ENCODE measurements around the gene GPBP1.
"Not testable (repeated sequence)": the region's sequence is repeated elsewhere in the genome, so short reads cannot be mapped to it uniquely, and the experiment has no call there.

Gene GPBP1

GRCh38 chr5:57157131-57157530 lies 16.7 kb upstream of the GPBP1 start:
- no peak overlapping the region for H3K4me3 ChIP-seq (replicated peaks; ENCODE audit: low read depth, low read length)
- TF ChIP-seq CTCF (IDR thresholded peaks at IDR 0.05; ENCODE audit: low read length, missing control alignments), result no peak
- DNase-seq (ENCODE audit: low read depth), result no peak

- H3K4me3 ChIP-seq (replicated peaks; ENCODE audit: low read depth, low read length), result no peak overlapping the region
- DNase-seq (ENCODE audit: low read depth), result no peak
- TF ChIP-seq CTCF (IDR thresholded peaks at IDR 0.05; ENCODE audit: low read length, missing control alignments), result no peak
Observed at GRCh38 chr5:57157666-57158065, 16.2 kb upstream of the GPBP1 start.

GRCh38 chr5:57163553-57164006 lies 10.3 kb upstream of the GPBP1 start:
- DNase-seq (ENCODE audit: low read depth), result no peak
- TF ChIP-seq CTCF (IDR thresholded peaks at IDR 0.05; ENCODE audit: low read length, missing control alignments), result no peak

GRCh38 chr5:57164124-57164523 lies 9.7 kb upstream of the GPBP1 start:
- H3K4me3 ChIP-seq (replicated peaks; ENCODE audit: low read depth, low read length), result no peak overlapping the region
- no peak for TF ChIP-seq CTCF (IDR thresholded peaks at IDR 0.05; ENCODE audit: low read length, missing control alignments)
- DNase-seq (ENCODE audit: low read depth), result no peak

More at GRCh38 chr5:57163553-57164006, 10.3 kb upstream of the GPBP1 start:
- H3K4me3 ChIP-seq (replicated peaks; ENCODE audit: low read depth, low read length), result no peak overlapping the region

- H3K4me3 ChIP-seq (replicated peaks; ENCODE audit: low read depth, low read length); DNase-seq (ENCODE audit: low read depth): not testable (repeated sequence)
Observed at GRCh38 chr5:57165171-57165570, 8.7 kb upstream of the GPBP1 start.

GRCh38 chr5:57166276-57166675 lies 7.6 kb upstream of the GPBP1 start:
- peak; percentile 40 for DNase-seq (ENCODE audit: low read depth)
- TF ChIP-seq CTCF (IDR thresholded peaks at IDR 0.05; ENCODE audit: low read length, missing control alignments), result no peak
- H3K4me3 ChIP-seq (replicated peaks; ENCODE audit: low read depth, low read length), result no peak overlapping the region

DNA sequence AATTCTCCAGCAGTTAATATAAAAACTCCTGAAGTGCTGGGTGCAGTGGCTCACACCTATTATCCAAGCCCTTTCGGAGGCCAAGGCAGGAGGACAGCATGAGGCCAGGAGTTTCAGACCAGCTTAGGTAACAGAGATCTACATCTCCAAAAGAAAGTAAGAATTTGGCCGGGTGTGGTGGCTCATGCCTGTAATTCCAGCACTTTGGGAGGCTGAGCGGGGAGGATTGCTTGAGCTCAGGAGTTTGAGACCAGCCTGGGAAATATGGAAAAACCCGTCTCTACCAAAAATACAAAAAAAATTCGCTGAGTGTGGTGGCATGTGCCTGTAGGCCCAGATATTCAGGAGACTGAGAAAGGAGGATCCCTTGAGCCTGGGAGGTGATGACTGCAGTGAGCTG lies 6.7 kb upstream of the GPBP1 start:
- TF ChIP-seq CTCF (IDR thresholded peaks at IDR 0.05; ENCODE audit: low read length, missing control alignments), result no peak
- no peak overlapping the region for H3K4me3 ChIP-seq (replicated peaks; ENCODE audit: low read depth, low read length)
- DNase-seq (ENCODE audit: low read depth), result no peak

DNA sequence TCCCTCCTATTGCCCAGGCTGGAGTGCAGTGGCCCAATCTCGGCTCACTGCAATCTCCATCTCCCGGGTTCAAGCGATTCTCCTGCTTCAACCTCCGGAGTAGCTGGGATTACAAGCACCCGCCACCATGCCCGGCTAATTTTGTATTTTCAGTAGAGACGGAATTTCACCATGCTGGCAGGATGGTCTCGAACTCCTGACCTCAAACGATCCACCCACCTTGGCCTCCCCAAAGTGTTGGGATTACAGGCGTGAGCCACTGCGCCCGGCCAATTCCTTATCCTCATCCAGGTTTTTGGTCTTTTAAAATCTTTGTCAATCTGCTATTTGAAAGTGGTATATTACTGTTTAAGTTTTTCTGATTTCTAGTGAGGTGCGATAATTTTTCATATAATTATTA lies 3.7 kb upstream of the GPBP1 start:
- not testable (repeated sequence) for DNase-seq (ENCODE audit: low read depth); H3K4me3 ChIP-seq (replicated peaks; ENCODE audit: low read depth, low read length)
